ENCODE measurements around the gene UBE2G1. TPM values are rescaled to one million over a fixed set of nuclear protein-coding genes. Genes with fewer than 3 reads are reported as not detected.

Gene UBE2G1
- total RNA-seq, 1 donor = 36.2 TPM

GRCh38 chr17:4247361-4247970, 119.0 kb downstream of the UBE2G1 start:
- TF ChIP-seq CTCF (IDR thresholded peaks at IDR 0.05; ENCODE audit: extremely low read depth, low read depth, low read length) = no peak

GRCh38 chr17:4246674-4247073, 119.8 kb downstream of the UBE2G1 start:
- H3K36me3 ChIP-seq (ENCODE audit: insufficient read depth, low read length) = peaks cover 6% of the 10 kb centered on the region
- H3K79me2 ChIP-seq (ENCODE audit: insufficient read depth, low read length) = peaks cover 85% of the 10 kb centered on the region
- H3K4me1 ChIP-seq (ENCODE audit: insufficient read depth, low read length) = no peaks in the 10 kb centered on the region
- H3K4me3 ChIP-seq (ENCODE audit: insufficient read depth, low read length) = no peak overlapping the region
- no peaks in the 10 kb centered on the region for H3K27me3 ChIP-seq (ENCODE audit: insufficient read depth, low read length)
- DNase-seq (ENCODE audit: insufficient read length, low spot score, missing footprints) = no peak
- H3K9me3 ChIP-seq (ENCODE audit: low read depth, low read length) = no peaks in the 10 kb centered on the region
- peaks cover 38% of the 10 kb centered on the region for H4K20me1 ChIP-seq (ENCODE audit: insufficient read depth, low read length)
- no peak for TF ChIP-seq CTCF (IDR thresholded peaks at IDR 0.05; ENCODE audit: extremely low read depth, low read depth, low read length)
- H3K27ac ChIP-seq (ENCODE audit: low read depth, low read length) = no peak overlapping the region
- no peak overlapping the region for H2AFZ ChIP-seq (ENCODE audit: low read length)
- no peak overlapping the region for H3K4me2 ChIP-seq (ENCODE audit: insufficient read depth, low read length)

More at GRCh38 chr17:4247361-4247970, 119.0 kb downstream of the UBE2G1 start:
- Histone ChIP-seq H4K20me1 (ENCODE audit: insufficient read depth, low read length) (peaks cover 32% of the 10 kb centered on the region), H3K27me3 (ENCODE audit: insufficient read depth, low read length) (no peaks in the 10 kb centered on the region), H3K79me2 (ENCODE audit: insufficient read depth, low read length) (peaks cover 88% of the 10 kb centered on the region), H2AFZ (ENCODE audit: low read length) (no peak overlapping the region), H3K9me3 (ENCODE audit: low read depth, low read length) (no peaks in the 10 kb centered on the region), H3K4me2 (ENCODE audit: insufficient read depth, low read length) (no peak overlapping the region), H3K4me3 (ENCODE audit: insufficient read depth, low read length) (no peak overlapping the region), H3K27ac (ENCODE audit: low read depth, low read length) (no peak overlapping the region), H3K4me1 (ENCODE audit: insufficient read depth, low read length) (no peaks in the 10 kb centered on the region), H3K36me3 (ENCODE audit: insufficient read depth, low read length) (no peaks in the 10 kb centered on the region)
- DNase-seq (ENCODE audit: insufficient read length, low spot score, missing footprints) = no peak

- Histone ChIP-seq H3K79me2 (ENCODE audit: insufficient read depth, low read length) (peaks cover 46% of the 10 kb centered on the region), H3K27ac (ENCODE audit: low read depth, low read length) (no peak overlapping the region), H4K20me1 (ENCODE audit: insufficient read depth, low read length) (peaks cover 19% of the 10 kb centered on the region), H3K9me3 (ENCODE audit: low read depth, low read length) (no peaks in the 10 kb centered on the region), H3K4me2 (ENCODE audit: insufficient read depth, low read length) (no peak overlapping the region), H2AFZ (ENCODE audit: low read length) (no peak overlapping the region), H3K4me3 (ENCODE audit: insufficient read depth, low read length) (no peak overlapping the region), H3K4me1 (ENCODE audit: insufficient read depth, low read length) (no peaks in the 10 kb centered on the region), H3K27me3 (ENCODE audit: insufficient read depth, low read length) (no peaks in the 10 kb centered on the region), H3K36me3 (ENCODE audit: insufficient read depth, low read length) (peaks cover 13% of the 10 kb centered on the region)
- TF ChIP-seq CTCF (IDR thresholded peaks at IDR 0.05; ENCODE audit: extremely low read depth, low read depth, low read length) = no peak
- DNase-seq (ENCODE audit: insufficient read length, low spot score, missing footprints) = no peak
Observed at GRCh38 chr17:4241535-4241934, 124.9 kb downstream of the UBE2G1 start.

- no peaks in the 10 kb centered on the region for H3K27me3 ChIP-seq (ENCODE audit: insufficient read depth, low read length)
- H2AFZ ChIP-seq (ENCODE audit: low read length) = no peak overlapping the region
- no peak for DNase-seq (ENCODE audit: insufficient read length, low spot score, missing footprints)
- peaks cover 16% of the 10 kb centered on the region for H3K36me3 ChIP-seq (ENCODE audit: insufficient read depth, low read length)
- H3K4me2 ChIP-seq (ENCODE audit: insufficient read depth, low read length) = no peak overlapping the region
- no peak for TF ChIP-seq CTCF (IDR thresholded peaks at IDR 0.05; ENCODE audit: extremely low read depth, low read depth, low read length)
- H3K9me3 ChIP-seq (ENCODE audit: low read depth, low read length) = no peaks in the 10 kb centered on the region
- no peak overlapping the region for H3K4me3 ChIP-seq (ENCODE audit: insufficient read depth, low read length)
- H4K20me1 ChIP-seq (ENCODE audit: insufficient read depth, low read length) = no peaks in the 10 kb centered on the region
- H3K4me1 ChIP-seq (ENCODE audit: insufficient read depth, low read length) = peaks cover 22% of the 10 kb centered on the region
- H3K27ac ChIP-seq (ENCODE audit: low read depth, low read length) = peak overlapping the region; percentile 16
- H3K79me2 ChIP-seq (ENCODE audit: insufficient read depth, low read length) = peaks cover 17% of the 10 kb centered on the region
Observed at GRCh38 chr17:4236456-4236855, 130.0 kb downstream of the UBE2G1 start.

Data from osteoblast (primary cell).